ENCODE measurements around the gene INPP5D.

- TF ChIP-seq CTCF (IDR thresholded peaks at IDR 0.05): no peak
- no peak for TF ChIP-seq EZH2 (IDR thresholded peaks at IDR 0.05; ENCODE audit: borderline replicate concordance, insufficient read depth, low read depth, low read length, poor library complexity, severe bottlenecking)
Observed at GRCh38 chr2:233250985-233251305, 190.8 kb downstream of the INPP5D start.
